HG03095 (cell line): ENCODE measurements around the gene ABCC10.
"Not testable (repeated sequence)": the region's sequence is repeated elsewhere in the genome, so short reads cannot be mapped to it uniquely, and the experiment has no call there.

Experiments used
- ATAC-seq: cut with Tn5 transposase; IDR thresholded peaks from one replicate; pipeline ENCODE4 v1.9.1; 2021; ENCODE audit warnings: moderate library complexity; ENCODE audit not compliant: unreplicated experiment

Gene ABCC10

DNA sequence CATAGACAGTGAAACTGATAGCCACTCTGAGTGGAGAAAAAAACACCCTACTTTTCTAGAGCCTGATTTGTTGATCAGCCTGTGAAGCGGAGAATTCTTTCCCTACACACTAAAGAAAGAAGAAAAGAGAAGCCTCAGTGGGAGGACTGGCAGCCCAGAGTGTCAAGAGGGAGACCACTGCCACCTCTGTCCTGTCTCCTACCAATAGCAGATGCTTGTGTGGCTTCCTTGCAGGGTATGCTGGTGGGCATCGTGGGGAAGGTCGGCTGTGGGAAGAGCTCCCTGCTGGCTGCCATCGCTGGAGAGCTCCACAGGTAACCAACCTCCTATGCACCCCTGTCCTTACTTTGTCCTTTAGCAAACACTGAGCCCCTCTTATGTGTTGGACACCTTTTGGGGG lies 10.4 kb downstream of the ABCC10 start:
- no peak for ATAC-seq

GRCh38 chr6:43442935-43443334 lies 15.6 kb downstream of the ABCC10 start:
- ATAC-seq, result no peak

GRCh38 chr6:43444036-43444435 lies 16.7 kb downstream of the ABCC10 start:
- no peak for ATAC-seq

GRCh38 chr6:43444582-43444981 lies 17.2 kb downstream of the ABCC10 start:
- ATAC-seq, result no peak

GRCh38 chr6:43445576-43445975 lies 18.2 kb downstream of the ABCC10 start:
- ATAC-seq, result no peak

DNA sequence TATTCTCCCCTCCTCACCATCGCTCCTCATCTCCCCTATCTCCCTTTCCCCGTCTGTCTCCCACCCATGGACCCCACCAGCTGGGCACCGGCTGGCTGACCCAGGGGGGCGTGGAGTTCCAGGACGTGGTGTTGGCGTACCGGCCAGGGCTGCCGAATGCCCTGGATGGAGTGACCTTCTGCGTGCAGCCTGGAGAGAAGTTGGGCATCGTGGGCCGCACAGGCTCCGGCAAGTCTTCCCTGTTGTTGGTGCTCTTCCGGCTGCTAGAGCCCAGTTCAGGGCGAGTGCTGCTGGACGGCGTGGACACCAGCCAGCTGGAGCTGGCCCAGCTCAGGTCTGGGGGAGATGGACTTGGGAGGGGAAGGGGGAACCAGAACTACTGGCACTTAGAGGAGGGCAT lies 20.3 kb downstream of the ABCC10 start:
- ATAC-seq, result no peak

DNA sequence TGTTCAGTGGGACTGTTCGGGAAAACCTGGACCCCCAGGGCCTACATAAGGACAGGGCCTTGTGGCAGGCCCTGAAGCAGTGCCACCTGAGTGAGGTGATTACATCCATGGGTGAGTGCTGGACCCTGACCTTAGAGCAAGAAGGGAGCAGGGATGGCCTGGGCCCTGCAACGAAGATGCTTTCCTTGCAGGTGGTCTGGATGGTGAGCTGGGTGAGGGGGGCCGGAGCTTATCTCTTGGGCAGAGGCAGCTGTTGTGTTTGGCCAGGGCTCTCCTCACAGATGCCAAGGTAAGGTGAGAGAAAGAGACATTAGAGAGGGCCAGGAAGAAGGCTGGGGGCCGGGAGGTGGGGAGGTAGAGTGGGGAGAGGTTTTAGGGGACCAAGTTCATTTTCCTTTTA lies 21.6 kb downstream of the ABCC10 start:
- ATAC-seq, result no peak

GRCh38 chr6:43450699-43451131 lies 23.4 kb downstream of the ABCC10 start:
- no peak for ATAC-seq

GRCh38 chr6:43451348-43451747 lies 24.0 kb downstream of the ABCC10 start:
- ATAC-seq, result no peak

GRCh38 chr6:43451939-43452338 lies 24.6 kb downstream of the ABCC10 start:
- no peak for ATAC-seq

- ATAC-seq, result no peak
Observed at GRCh38 chr6:43452896-43453295, 25.6 kb downstream of the ABCC10 start.

- ATAC-seq, result no peak
Observed at GRCh38 chr6:43453831-43454230, 26.5 kb downstream of the ABCC10 start.

GRCh38 chr6:43454290-43454695 lies 27.0 kb downstream of the ABCC10 start:
- ATAC-seq, result no peak

DNA sequence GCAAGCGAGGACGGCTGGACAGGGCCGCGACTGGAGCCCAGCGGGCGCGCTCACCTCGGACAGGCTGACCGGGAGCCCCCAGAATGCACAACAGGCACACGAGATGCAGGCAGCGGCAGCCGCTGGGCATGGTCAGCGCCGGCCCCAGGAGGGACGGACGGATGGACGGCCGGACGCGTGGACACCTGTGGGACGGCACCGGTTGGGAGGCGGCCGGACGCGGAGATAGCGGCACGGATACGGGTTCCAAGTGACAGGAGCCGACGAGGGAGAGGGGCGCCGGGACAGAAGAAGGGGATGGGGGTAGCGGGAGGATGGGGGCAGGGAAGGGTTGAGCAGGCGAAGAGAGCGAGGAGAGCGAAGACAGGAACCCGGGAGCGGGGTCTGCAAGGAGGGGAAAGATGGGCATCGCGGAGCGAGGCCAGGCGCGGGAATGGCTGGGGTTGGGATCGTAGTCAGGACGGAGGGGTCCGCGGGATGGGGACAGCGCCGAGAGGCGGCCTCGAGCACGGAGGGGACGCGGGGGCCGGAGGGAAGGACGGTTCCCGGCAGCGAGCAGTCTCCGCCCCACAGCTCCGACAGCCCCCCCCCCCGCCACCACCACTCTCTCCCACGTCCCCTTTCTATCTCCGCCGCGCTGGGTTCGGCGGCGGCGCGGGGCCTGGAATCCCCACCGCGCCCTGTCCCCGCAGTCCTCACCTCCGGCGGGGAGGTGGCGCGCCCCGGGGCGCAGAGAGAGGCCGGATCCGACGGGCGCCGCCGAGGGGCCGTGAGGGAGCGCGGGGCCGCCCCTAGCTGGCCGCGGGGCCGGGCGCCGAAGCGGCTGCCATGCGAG lies 27.6 kb downstream of the ABCC10 start:
- ATAC-seq, result no peak

GRCh38 chr6:43455531-43456428 lies 28.4 kb downstream of the ABCC10 start, which contains the start of gene DLK2:
DLK2 (minus strand) TSS chr6:43455548; CDS start chr6:43454825, 723 bp downstream.
- ATAC-seq, result no peak

DNA sequence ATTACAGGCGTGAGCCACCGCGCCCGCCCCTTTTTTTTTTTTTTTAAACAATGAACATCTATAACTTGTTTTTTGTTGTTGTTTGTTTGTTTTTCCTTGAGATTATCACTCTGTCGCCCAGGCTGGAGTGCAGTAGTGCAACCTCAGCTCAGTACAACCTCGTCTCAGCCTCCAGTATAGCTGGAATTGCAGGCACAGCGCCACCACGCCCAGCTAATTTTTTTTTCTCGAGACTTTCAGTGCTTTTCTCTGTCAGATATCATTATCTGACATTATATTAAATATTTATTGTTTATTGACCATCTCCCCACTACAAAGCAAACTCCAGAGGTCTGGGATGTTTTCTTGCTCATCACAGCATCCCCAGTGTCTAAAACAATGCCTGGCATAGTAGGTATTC lies 30.3 kb downstream of the ABCC10 start:
- no peak for ATAC-seq

DNA sequence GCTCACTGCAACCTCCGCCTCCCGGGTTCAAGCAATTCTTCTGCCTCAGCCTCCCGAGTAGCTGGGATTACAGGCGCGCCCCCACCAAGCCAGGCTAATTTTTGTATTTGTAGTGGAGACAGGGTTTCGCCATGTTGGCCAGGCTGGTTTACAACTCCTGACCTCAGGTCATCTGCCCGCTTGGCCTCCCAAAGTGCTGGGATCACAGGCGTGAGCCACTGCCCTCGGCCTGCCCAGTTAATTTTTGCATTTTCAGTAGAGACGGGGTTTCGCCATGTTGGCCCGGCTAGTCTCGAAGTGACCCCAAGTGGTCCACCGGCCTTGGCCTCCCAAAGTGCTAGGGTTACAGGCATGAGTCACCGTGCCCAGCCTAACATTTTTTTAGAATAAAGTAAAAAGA lies 30.8 kb downstream of the ABCC10 start:
- ATAC-seq, result not testable (repeated sequence)

DNA sequence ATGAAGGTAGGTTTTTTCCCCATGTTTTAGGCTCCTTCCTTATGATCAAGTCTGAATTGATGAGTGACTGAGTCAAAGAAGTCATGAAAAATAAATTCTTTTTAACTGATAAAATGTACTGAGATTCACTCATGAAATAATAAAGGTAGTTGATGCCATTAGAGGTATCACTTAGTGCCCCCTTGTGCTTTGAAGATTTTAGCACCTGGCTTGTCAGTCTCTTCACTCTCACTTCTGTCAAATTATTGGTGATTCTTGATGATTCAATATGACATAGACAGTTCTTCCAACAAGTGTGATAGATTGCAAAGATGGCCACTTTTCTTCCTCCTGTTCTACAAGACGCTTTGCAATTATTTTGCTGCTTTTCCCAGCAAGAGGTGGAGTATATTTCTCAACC lies 32.2 kb downstream of the ABCC10 start:
- no peak for ATAC-seq

- ATAC-seq, result no peak
Observed at GRCh38 chr6:43460032-43460431, 32.7 kb downstream of the ABCC10 start.

DNA sequence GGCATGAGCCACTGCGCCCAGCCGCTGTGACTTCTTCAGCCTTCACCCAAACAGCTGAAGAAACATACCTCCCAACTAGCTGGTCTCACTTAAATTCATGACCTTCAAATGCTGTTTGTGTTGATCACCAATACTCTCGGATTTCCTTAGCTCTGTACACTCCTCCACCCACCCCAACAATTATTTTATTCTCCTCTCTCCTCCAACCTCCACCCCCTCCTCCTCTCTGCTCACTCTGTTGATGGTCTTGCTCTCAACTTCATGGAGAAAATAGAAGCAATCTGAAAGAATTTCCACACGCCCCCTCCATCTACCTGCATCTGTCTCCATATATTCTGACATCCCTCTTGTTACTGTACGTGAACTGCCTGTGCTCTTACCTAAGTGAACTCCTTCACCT lies 34.6 kb downstream of the ABCC10 start:
- no peak for ATAC-seq

DNA sequence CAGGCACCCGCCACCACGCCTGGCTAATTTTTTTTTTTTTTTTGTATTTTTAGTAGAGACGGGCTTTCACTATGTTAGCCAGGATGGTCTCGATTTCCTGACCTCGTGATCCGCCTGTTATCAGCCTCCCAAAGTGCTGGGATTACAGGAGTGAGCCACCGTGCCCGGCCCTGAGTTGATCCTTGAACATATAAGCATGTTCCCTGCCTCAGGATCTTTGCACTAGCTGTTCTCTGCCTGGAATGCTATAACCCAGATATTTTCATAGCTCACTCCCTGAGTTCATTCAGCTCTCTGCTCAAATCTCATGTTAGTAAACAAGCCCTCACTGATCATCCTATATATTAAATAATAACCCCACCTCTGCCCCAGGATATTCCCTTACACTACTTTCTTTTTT lies 37.0 kb downstream of the ABCC10 start:
- ATAC-seq, result no peak

GRCh38 chr6:43465948-43466347 lies 38.6 kb downstream of the ABCC10 start:
- ATAC-seq, result no peak
